H1 (cell line): ENCODE results near the gene DNAAF5. TPM values are rescaled to one million over a fixed set of nuclear protein-coding genes. Genes with fewer than 3 reads are reported as not detected.

Experiments used
- CTCF ChIA-PET: fragments of 300-600 bp; sonication (Branson Sonifier 250); formaldehyde crosslinking; loops from one replicate; lab custom pipeline; 2021; ENCODE audit not compliant: partially characterized antibody; lab: Charles Lee
- POLR2A ChIA-PET: fragments of 300-600 bp; sonication (Branson Sonifier 250); formaldehyde crosslinking; loops from one replicate; lab custom pipeline; 2021; ENCODE audit warnings: inconsistent platforms; ENCODE audit not compliant: partially characterized antibody; lab: Charles Lee
- DNase-seq, 2 experiments: peaks; one replicate each; pipeline versions ENCODE4 v3.0.0 to v3.0.0-alpha.2; 2010 to 2022; ENCODE audit warnings: low spot score in 2 of 2, low read depth in 1 of 2, mixed read lengths in 1 of 2
- FAIRE-seq: peaks from 2 replicates; lab custom pipeline; 2011; peaks lifted over from hg19 to GRCh38; lab: Jason Lieb, UNC
- H2AFZ ChIP-seq: 2 replicates; pipeline ENCODE4 v1.8.1; 2012; ENCODE audit warnings: low read length, inconsistent platforms
- H2AK5ac ChIP-seq: 2 replicates; pipeline ENCODE4 v1.6.1; 2013; ENCODE audit warnings: low read depth, low read length
- H2BK120ac ChIP-seq: replicated peaks from 2 replicates; pipeline ENCODE3; 2013; ENCODE audit warnings: low read depth, low read length, inconsistent platforms
- H2BK12ac ChIP-seq: 2 replicates; pipeline ENCODE4 v1.6.1; 2013; ENCODE audit warnings: low read depth, low read length
- H2BK15ac ChIP-seq: 2 replicates; pipeline ENCODE4 v1.6.1; 2013; ENCODE audit warnings: low read length
- H2BK20ac ChIP-seq: 2 replicates; pipeline ENCODE4 v1.6.1; 2013; ENCODE audit warnings: low read length
- H2BK5ac ChIP-seq: 2 replicates; pipeline ENCODE4 v1.6.1; 2013; ENCODE audit warnings: low read depth, low read length
- H3K14ac ChIP-seq: 2 replicates; pipeline ENCODE4 v1.6.1; 2013; ENCODE audit warnings: inconsistent platforms; ENCODE audit not compliant: insufficient read length
- H3K18ac ChIP-seq: 2 replicates; pipeline ENCODE4 v1.6.1; 2013; ENCODE audit warnings: low read length; ENCODE audit errors: extremely low read depth
- H3K23ac ChIP-seq: 2 replicates; pipeline ENCODE4 v1.6.1; 2013; ENCODE audit warnings: inconsistent platforms; ENCODE audit not compliant: insufficient read length
- H3K23me2 ChIP-seq: 2 replicates; pipeline ENCODE4 v1.6.1; 2013; ENCODE audit warnings: low read depth, low read length
- H3K27ac ChIP-seq: 2 replicates; pipeline ENCODE4 v1.6.1; 2011; ENCODE audit warnings: low read depth, low read length, inconsistent platforms
- H3K27me3 ChIP-seq, 4 experiments: replicated peaks in 1 of 4; 1 replicate in 1 of 4; 2 replicates in 3 of 4; pipeline versions ENCODE4 v1.6.1 to v1.8.1; 2011 to 2013; ENCODE audit warnings: low read length in 3 of 4, mild to moderate bottlenecking in 3 of 4, inconsistent platforms in 2 of 4, mixed read lengths in 2 of 4, moderate library complexity in 1 of 4; ENCODE audit not compliant: control insufficient read depth in 3 of 4, insufficient read depth in 3 of 4; ENCODE audit errors: extremely low read depth in 1 of 4
- H3K36me3 ChIP-seq, 4 experiments: 2 replicates each; pipeline versions ENCODE4 v1.6.1 to v1.8.1; 2011 to 2013; ENCODE audit warnings: mild to moderate bottlenecking in 4 of 4, low read length in 3 of 4, moderate library complexity in 2 of 4, control low read depth in 1 of 4, inconsistent platforms in 1 of 4; ENCODE audit not compliant: insufficient read depth in 4 of 4, control insufficient read depth in 2 of 4
- H3K4ac ChIP-seq: replicated peaks from 2 replicates; pipeline ENCODE3; 2013; ENCODE audit warnings: low read length, low read depth, mixed read lengths, inconsistent platforms; ENCODE audit not compliant: insufficient read length
- H3K4me1 ChIP-seq, 4 experiments: replicated peaks in 1 of 4; 1 replicate in 1 of 4; 2 replicates in 3 of 4; pipeline versions ENCODE4 v1.6.1 to v1.8.1; 2011 to 2013; ENCODE audit warnings: low read length in 3 of 4, inconsistent platforms in 2 of 4, mixed read lengths in 1 of 4; ENCODE audit not compliant: insufficient read depth in 4 of 4, control insufficient read depth in 3 of 4
- H3K4me2 ChIP-seq, 2 experiments: 2 replicates each; pipeline versions ENCODE4 v1.6.1 to v1.8.1; 2011 to 2013; ENCODE audit warnings: low read depth in 2 of 2, low read length in 2 of 2, control low read depth in 1 of 2, inconsistent platforms in 1 of 2, mild to moderate bottlenecking in 1 of 2; ENCODE audit not compliant: insufficient read depth in 1 of 2
- H3K4me3 ChIP-seq, 4 experiments: fragments of 200-600, 300-600 bp in 1 of 4; sonication (generic), shearing (Covaris generic), sonication (Bioruptor Twin) in 1 of 4; 2 replicates each; pipeline versions ENCODE4 v1.5.1 to v1.8.1; 2011 to 2016; ENCODE audit warnings: low read length in 4 of 4, low read depth in 3 of 4, control low read depth in 2 of 4, inconsistent platforms in 2 of 4, mild to moderate bottlenecking in 2 of 4, mixed read lengths in 1 of 4, moderate library complexity in 1 of 4; ENCODE audit not compliant: insufficient read depth in 2 of 4; ENCODE audit errors: extremely low read depth in 1 of 4
- H3K56ac ChIP-seq: replicated peaks from 2 replicates; pipeline ENCODE3; 2013; ENCODE audit warnings: low read depth, mild to moderate bottlenecking, mixed read lengths, low read length, inconsistent platforms; ENCODE audit not compliant: insufficient read length
- H3K79me1 ChIP-seq: 2 replicates; pipeline ENCODE4 v1.6.1; 2013; ENCODE audit warnings: low read depth, low read length, control low read depth
- H3K79me2 ChIP-seq, 2 experiments: 2 replicates each; pipeline versions ENCODE4 v1.6.1 to v1.8.1; 2012 to 2013; ENCODE audit warnings: low read length in 2 of 2, mild to moderate bottlenecking in 2 of 2, inconsistent platforms in 1 of 2; ENCODE audit not compliant: insufficient read depth in 2 of 2, control insufficient read depth in 1 of 2
- H3K9ac ChIP-seq, 4 experiments: replicated peaks in 1 of 4; 1 replicate in 1 of 4; 2 replicates in 3 of 4; pipeline versions ENCODE4 v1.6.1 to v1.8.1; 2011 to 2013; ENCODE audit warnings: low read depth in 3 of 4, low read length in 3 of 4, control low read depth in 2 of 4, mild to moderate bottlenecking in 2 of 4, moderate library complexity in 2 of 4, inconsistent platforms in 1 of 4; ENCODE audit errors: extremely low read depth in 1 of 4
- H3K9me3 ChIP-seq, 2 experiments: 2 replicates each; pipeline versions ENCODE4 v1.6.1 to v1.8.1; 2012 to 2013; ENCODE audit warnings: mild to moderate bottlenecking in 2 of 2, moderate library complexity in 2 of 2, control low read depth in 1 of 2, inconsistent platforms in 1 of 2, low read depth in 1 of 2, low read length in 1 of 2, mixed read lengths in 1 of 2; ENCODE audit not compliant: insufficient read depth in 2 of 2
- H4K20me1 ChIP-seq, 2 experiments: replicated peaks in 1 of 2; 2 replicates each; pipeline versions ENCODE3 to v1.8.1; 2011 to 2013; ENCODE audit warnings: inconsistent platforms in 2 of 2, low read length in 2 of 2, mild to moderate bottlenecking in 1 of 2; ENCODE audit not compliant: insufficient read depth in 2 of 2, control insufficient read depth in 1 of 2
- H4K5ac ChIP-seq: 2 replicates; pipeline ENCODE4 v1.6.1; 2013; ENCODE audit warnings: low read length, low read depth, mixed read lengths, inconsistent platforms; ENCODE audit not compliant: insufficient read length
- H4K8ac ChIP-seq: 2 replicates; pipeline ENCODE4 v1.8.0; 2013; ENCODE audit warnings: mild to moderate bottlenecking, moderate library complexity, low read length, inconsistent platforms; ENCODE audit not compliant: insufficient read depth; ENCODE audit errors: extremely low read depth
- H4K91ac ChIP-seq: replicated peaks from 2 replicates; pipeline ENCODE3; 2013; ENCODE audit warnings: low read length, mixed read lengths, inconsistent platforms; ENCODE audit not compliant: insufficient read length
- E2F6 ChIP-seq: IDR thresholded peaks from 2 replicates; pipeline ENCODE4 v1.6.1; 2012; ENCODE audit warnings: inconsistent platforms
- WGBS, 2 experiments: shearing (Covaris generic) in 1 of 2; methylation state at CpG; one replicate each; pipeline versions ENCODE4 v1.1.6 to v1.1.7; 2013 to 2015; ENCODE audit warnings: low lambda C conversion rate in 2 of 2, mixed read lengths in 2 of 2, inconsistent platforms in 1 of 2, low coverage in 1 of 2, missing lambda C conversion rate in 1 of 2; ENCODE audit not compliant: insufficient replicate concordance in 2 of 2, insufficient coverage in 1 of 2, insufficient read length in 1 of 2; ENCODE audit errors: extremely low coverage in 1 of 2, missing lambda C conversion rate in 1 of 2; 5-methylcytosine and 5-hydroxymethylcytosine counted together
- polyA plus RNA-seq, 7 experiments: library from polyadenylated mRNA; depleted of rRNA in 3 of 7; stranded (reverse) in 5 of 7; unstranded in 2 of 7; fragments of >200 nt in 5 of 7; fragments of 200-250 nt in 2 of 7; gene quantifications; 1 replicate in 5 of 7; 2 replicates in 1 of 7; 4 replicates in 1 of 7; pipeline versions ENCODE4 v1.2.1 to v1.2.3, GENCODE V29; 2011 to 2013; ENCODE audit warnings: missing spikeins in 2 of 7, mixed read lengths in 2 of 7
- total RNA-seq: library from RNA; stranded (reverse); fragmentation: NEBNext Ultra II Directional; extraction: Animal tissue kit (Norgen Biotek cat#: 25700); gene quantifications from 2 replicates; pipeline ENCODE4 v1.2.1, GENCODE V29; 2021

Gene DNAAF5
- total and polyA plus RNA-seq, 2 of the 8 experiments (the other 6 are each of a cell fraction or from before 2014, with no cell fraction given): 55.1 to 95.9 TPM

- Histone ChIP-seq H3K27ac (no peak overlapping the region), H3K36me3 (peaks cover 0 to 25% (median 7%) of the 10 kb centered on the region in 4 experiments; a peak in 7 of 8 replicates), H3K4me3 (no peak overlapping the region), H2BK12ac (no peak overlapping the region), H3K4me2 (no peak overlapping the region), H3K14ac (no peak overlapping the region), H3K4me1 (no peaks in the 10 kb centered on the region)
- TF ChIP-seq E2F6: no peak
- TF ChIP-seq, all 59 proteins: peak for 0
- Histone ChIP-seq H3K23ac (no peak overlapping the region), H2BK20ac (no peak overlapping the region), H4K20me1 (no peaks in the 10 kb centered on the region), H3K9me3 (peaks cover 15 to 24% of the 10 kb centered on the region in 2 experiments; a peak in 3 of 4 replicates), H3K4ac (no peak overlapping the region), H3K18ac (no peak overlapping the region), H3K9ac (no peak overlapping the region), H2BK15ac (no peak overlapping the region), H2BK5ac (no peak overlapping the region), H3K23me2 (peaks cover 2% of the 10 kb centered on the region; the same call in 1 of the 2 replicates), H4K91ac (no peak overlapping the region), H3K79me1 (peaks cover 3% of the 10 kb centered on the region; the same call in 1 of the 2 replicates), H3K79me2 (no peaks in the 10 kb centered on the region; a peak in 2 of 4 replicates), H2AK5ac (no peak overlapping the region), H3K27me3 (no peaks in the 10 kb centered on the region), H2BK120ac (no peak overlapping the region), H4K8ac (no peak overlapping the region), H4K5ac (no peak overlapping the region), H3K56ac (no peak overlapping the region), H2AFZ (no peak overlapping the region)
- ChIA-PET CTCF (no interaction called here), POLR2A (no interaction called here)
- FAIRE-seq (no peak), DNase-seq (no peak)
- WGBS, 2 experiments: 88% methylated on average over 1 of the region's 1 CpG; no CpG with 5 or more reads in 1 of the 2 experiments
Measured at GRCh38 chr7:685540-685939, 41.0 kb upstream of the DNAAF5 start.
